Ascending aorta (tissue), 2 donors: ENCODE measurements around the gene RPTOR. TPM values are rescaled to one million over a fixed set of nuclear protein-coding genes. Genes with fewer than 3 reads are reported as not detected.
"Not testable (repeated sequence)": the region's sequence is repeated elsewhere in the genome, so short reads cannot be mapped to it uniquely, and the experiment has no call there.

ENCODE experiments used
- DNase-seq, 2 donors: peaks; one replicate each; pipeline ENCODE4 v3.0.0-alpha.2; 2019; ENCODE audit warnings: low spot score in 2 of 2
- H3K27ac ChIP-seq, 2 donors: fragments of 200-600 bp; sonication (generic); one replicate each; pipeline ENCODE4 v1.5.1; 2016 to 2017; ENCODE audit warnings: mild to moderate bottlenecking in 1 of 2
- H3K27me3 ChIP-seq: fragments of 200-600 bp; sonication (generic); one replicate; pipeline ENCODE4 v1.5.1; 2017
- H3K36me3 ChIP-seq, 2 donors: fragments of 200-600 bp; sonication (generic); one replicate each; pipeline ENCODE4 v1.5.1; 2016
- H3K4me1 ChIP-seq, 2 donors: fragments of 200-600 bp; sonication (generic); one replicate each; pipeline ENCODE4 v1.5.1; 2016 to 2017; ENCODE audit warnings: mild to moderate bottlenecking in 1 of 2
- H3K4me3 ChIP-seq, 2 donors: fragments of 200-600 bp; sonication (generic); one replicate each; pipeline ENCODE4 v1.5.1; 2016 to 2017; ENCODE audit warnings: mild to moderate bottlenecking in 1 of 2
- H3K9me3 ChIP-seq, 2 donors: fragments of 200-600 bp; sonication (generic); one replicate each; pipeline ENCODE4 v1.5.1; 2016
- intact Hi-C: fragments of 100-400 bp; cut with DNase I; formaldehyde crosslinking; loops from one replicate; pipeline ENCODE4 v1.15.1; 2023
- total RNA-seq: library from RNA; depleted of rRNA; stranded (reverse); fragments of >200 nt; gene quantifications from one replicate; pipeline ENCODE4 v1.1.0, GENCODE V29; 2016
- TF ChIP-seq, protein P1 (sequence below), 3 experiments: fragments of 200-600 bp in 2 of 3; fragments of 450-650 bp in 1 of 3; sonication (generic) in 2 of 3; IDR thresholded peaks; one replicate each; pipeline ENCODE4 v1.5.1; 2016 to 2019; ENCODE audit warnings: antibody characterized with exemption in 3 of 3, mild to moderate bottlenecking in 1 of 3, moderate library complexity in 1 of 3

RPTOR gene
- total RNA-seq, 1 donor from 2014 or later = 36.1 TPM

GRCh38 chr17:80738987-80739730, 194.5 kb downstream of the RPTOR start:
- no peak for DNase-seq
- no peaks in the 10 kb centered on the region for H3K27me3 ChIP-seq

DNA sequence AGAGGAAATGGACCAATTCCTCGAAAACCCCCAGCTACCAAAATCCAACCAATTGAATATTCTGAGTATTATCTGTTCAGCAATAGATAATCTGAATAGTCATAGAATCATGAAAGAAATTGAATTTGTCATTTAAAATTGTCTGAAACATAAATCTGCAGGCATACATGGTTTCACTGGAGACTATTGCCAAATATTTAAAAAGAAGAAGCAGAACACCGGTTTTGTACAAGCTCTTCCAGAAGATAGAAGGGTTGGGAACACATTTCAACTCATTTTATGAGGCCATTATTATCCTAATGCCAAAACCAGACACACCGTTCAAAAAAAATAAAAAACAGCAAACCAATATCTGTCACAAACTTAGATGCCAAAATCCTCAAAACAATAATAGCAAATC, 195.5 kb downstream of the RPTOR start:
- H3K9me3 ChIP-seq = no peaks in the 10 kb centered on the region
- no peaks in the 10 kb centered on the region for H3K27me3 ChIP-seq
- DNase-seq = no peak
- H3K4me3 ChIP-seq = no peak overlapping the region
- intact Hi-C loops = no loop called here
- H3K36me3 ChIP-seq = peaks cover 0 to 4% of the 10 kb centered on the region in 2 donors
- H3K27ac ChIP-seq = no peak overlapping the region
- no peaks in the 10 kb centered on the region for H3K4me1 ChIP-seq
- TF ChIP-seq, protein P1, sequence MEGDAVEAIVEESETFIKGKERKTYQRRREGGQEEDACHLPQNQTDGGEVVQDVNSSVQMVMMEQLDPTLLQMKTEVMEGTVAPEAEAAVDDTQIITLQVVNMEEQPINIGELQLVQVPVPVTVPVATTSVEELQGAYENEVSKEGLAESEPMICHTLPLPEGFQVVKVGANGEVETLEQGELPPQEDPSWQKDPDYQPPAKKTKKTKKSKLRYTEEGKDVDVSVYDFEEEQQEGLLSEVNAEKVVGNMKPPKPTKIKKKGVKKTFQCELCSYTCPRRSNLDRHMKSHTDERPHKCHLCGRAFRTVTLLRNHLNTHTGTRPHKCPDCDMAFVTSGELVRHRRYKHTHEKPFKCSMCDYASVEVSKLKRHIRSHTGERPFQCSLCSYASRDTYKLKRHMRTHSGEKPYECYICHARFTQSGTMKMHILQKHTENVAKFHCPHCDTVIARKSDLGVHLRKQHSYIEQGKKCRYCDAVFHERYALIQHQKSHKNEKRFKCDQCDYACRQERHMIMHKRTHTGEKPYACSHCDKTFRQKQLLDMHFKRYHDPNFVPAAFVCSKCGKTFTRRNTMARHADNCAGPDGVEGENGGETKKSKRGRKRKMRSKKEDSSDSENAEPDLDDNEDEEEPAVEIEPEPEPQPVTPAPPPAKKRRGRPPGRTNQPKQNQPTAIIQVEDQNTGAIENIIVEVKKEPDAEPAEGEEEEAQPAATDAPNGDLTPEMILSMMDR (IDR thresholded peaks at IDR 0.05) = no peak

More at GRCh38 chr17:80738987-80739730, 194.5 kb downstream of the RPTOR start:
- H3K9me3 ChIP-seq = no peaks in the 10 kb centered on the region
- peaks cover 0 to 4% of the 10 kb centered on the region in 2 donors for H3K36me3 ChIP-seq
- TF ChIP-seq, protein P1 (IDR thresholded peaks at IDR 0.05) = no peak
- intact Hi-C loops = no loop called here
- no peaks in the 10 kb centered on the region for H3K4me1 ChIP-seq
- H3K27ac ChIP-seq = no peak overlapping the region
- no peak overlapping the region for H3K4me3 ChIP-seq

DNA sequence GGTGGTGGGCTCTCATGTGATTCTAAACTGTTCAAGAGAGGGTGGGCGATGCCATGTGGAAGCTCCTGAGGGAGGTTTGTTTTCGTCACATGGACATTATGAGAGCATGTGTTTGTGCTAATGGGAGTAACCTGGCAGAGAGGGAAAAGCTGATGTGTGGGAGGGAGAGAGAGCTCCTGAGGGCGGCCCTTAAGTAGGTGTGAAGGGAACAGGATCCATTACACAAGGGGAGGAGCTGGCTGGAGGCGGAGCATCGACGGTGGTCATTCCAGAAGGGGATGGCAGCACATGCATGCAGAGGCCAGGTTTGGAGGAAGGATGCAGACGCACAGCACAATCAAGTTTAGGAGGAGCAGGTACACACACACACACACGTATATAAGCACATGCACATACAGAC, 197.5 kb downstream of the RPTOR start:
- H3K27ac ChIP-seq = no peak overlapping the region
- TF ChIP-seq, protein P1 (IDR thresholded peaks at IDR 0.05) = no peak
- H3K27me3 ChIP-seq = no peaks in the 10 kb centered on the region
- intact Hi-C loops = no loop called here
- H3K4me1 ChIP-seq = no peaks in the 10 kb centered on the region
- no peak for DNase-seq
- H3K9me3 ChIP-seq = no peaks in the 10 kb centered on the region
- peaks cover 0 to 4% of the 10 kb centered on the region in 2 donors for H3K36me3 ChIP-seq
- H3K4me3 ChIP-seq = no peak overlapping the region

DNA sequence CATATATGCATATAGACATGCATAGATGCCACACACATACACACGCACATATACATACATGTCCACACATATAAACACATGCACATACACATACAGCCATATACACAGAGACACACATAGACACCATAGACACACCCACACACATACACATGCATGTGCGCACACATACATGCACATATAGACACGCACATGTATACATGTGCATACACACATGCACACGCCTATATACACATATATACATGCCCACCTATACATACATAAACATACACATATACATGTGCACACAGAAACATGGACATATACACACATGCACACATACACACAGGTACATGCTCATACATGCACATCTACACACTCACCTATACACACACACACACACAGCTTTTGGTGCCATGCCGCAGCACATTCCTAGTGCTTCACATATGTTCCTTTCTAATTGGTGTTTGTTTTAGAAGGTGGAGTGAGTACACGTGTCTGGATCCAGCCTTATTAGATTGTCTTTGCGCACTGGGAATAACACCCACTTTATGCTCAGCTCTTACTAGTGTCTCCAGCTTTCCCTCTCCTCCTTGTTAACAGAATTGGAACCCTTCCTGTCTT, 198.0 kb downstream of the RPTOR start:
- Histone ChIP-seq H3K9me3 (no peaks in the 10 kb centered on the region), H3K27me3 (no peaks in the 10 kb centered on the region), H3K36me3 (peaks cover 0 to 4% of the 10 kb centered on the region in 2 donors), H3K4me3 (no peak overlapping the region), H3K4me1 (no peaks in the 10 kb centered on the region), H3K27ac (no peak overlapping the region)
- TF ChIP-seq, protein P1 (IDR thresholded peaks at IDR 0.05) = no peak
- no peak for DNase-seq
- intact Hi-C loops = no loop called here

DNA sequence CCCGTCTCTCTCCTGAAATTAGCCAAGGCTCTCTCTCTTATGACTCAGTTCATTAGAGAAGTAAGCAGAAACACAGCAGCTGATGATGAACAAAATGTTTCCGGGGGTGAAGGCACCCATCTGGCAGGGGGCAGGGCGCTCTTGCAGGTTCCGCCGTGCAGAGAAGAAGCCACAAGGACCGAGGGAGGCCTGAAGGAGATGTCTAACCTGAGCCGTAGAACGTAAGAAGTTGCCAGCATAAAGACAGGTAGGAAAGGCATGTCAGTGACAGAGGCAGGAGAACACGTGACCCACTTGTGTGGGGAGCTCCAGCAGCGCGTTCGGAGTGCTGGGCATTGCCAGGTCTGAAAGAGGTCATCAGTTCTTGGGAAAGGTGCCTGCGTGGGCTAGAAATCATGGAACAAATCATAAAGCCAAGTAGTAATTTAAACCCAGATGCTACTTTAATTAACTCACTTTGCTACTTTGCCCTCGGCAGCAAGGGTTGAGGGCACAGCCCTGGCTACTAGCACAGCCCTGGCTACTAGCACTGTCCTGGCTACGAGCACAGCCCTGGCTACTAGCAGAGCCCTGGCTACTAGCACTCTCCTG, 198.6 kb downstream of the RPTOR start:
- Histone ChIP-seq H3K4me3 (no peak overlapping the region), H3K36me3 (peaks cover 0 to 4% of the 10 kb centered on the region in 2 donors), H3K27ac (no peak overlapping the region), H3K27me3 (no peaks in the 10 kb centered on the region), H3K9me3 (no peaks in the 10 kb centered on the region), H3K4me1 (no peaks in the 10 kb centered on the region)
- DNase-seq = no peak
- TF ChIP-seq, protein P1 (IDR thresholded peaks at IDR 0.05) = no peak
- intact Hi-C loops = no loop called here

DNA sequence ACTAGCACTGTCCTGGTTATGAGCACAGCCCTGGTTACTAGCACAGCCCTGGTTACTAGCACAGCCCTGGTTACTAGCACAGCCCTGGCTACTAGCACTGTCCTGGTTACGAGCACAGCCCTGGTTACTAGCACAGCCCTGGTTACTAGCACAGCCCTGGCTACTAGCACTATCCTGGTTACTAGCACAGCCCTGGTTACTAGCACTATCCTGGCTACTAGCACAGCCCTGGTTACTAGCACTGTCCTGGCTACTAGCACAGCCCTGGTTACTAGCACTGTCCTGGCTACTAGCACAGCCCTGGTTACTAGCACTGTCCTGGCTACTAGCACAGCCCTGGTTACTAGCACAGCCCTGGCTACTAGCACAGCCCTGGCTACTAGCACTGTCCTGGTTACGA, 199.3 kb downstream of the RPTOR start:
- H3K4me1 ChIP-seq, H3K27ac ChIP-seq, H3K9me3 ChIP-seq, H3K36me3 ChIP-seq, H3K4me3 ChIP-seq, H3K27me3 ChIP-seq, DNase-seq, intact Hi-C loops: not testable (repeated sequence)

DNA sequence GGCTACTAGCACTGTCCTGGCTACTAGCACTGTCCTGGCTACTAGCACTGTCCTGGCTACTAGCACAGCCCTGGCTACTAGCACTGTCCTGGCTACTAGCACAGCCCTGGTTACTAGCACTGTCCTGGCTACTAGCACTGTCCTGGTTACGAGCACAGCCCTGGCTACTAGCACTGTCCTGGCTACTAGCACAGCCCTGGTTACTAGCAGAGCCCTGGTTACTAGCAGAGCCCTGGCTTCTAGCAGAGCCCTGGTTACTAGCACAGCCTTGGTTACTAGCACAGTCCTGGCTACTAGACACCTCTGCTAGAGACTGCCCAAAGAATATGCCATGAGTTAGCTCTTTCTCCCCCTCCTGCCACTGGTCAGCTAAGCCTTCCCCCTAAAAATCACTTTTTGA, 200.1 kb downstream of the RPTOR start:
- intact Hi-C loops = not testable (repeated sequence)

More for the DNA sequence above, 200.1 kb downstream of the RPTOR start:
- H3K9me3 ChIP-seq, H3K4me1 ChIP-seq, H3K27me3 ChIP-seq, H3K36me3 ChIP-seq, H3K4me3 ChIP-seq, H3K27ac ChIP-seq, DNase-seq: not testable (repeated sequence)
